H9 (cell line): ENCODE results near the gene MUCL3. TPM values are rescaled to one million over a fixed set of nuclear protein-coding genes. Genes with fewer than 3 reads are reported as not detected.

ENCODE experiments used
- DNase-seq: peaks from one replicate; pipeline ENCODE4 v3.0.0-alpha.2; 2017
- H2AFZ ChIP-seq: one replicate; pipeline ENCODE4 v1.6.1; 2013; ENCODE audit warnings: mild to moderate bottlenecking, low read length, control low read depth, moderate library complexity
- H2AK5ac ChIP-seq: 2 replicates; pipeline ENCODE4 v1.6.1; 2013; ENCODE audit warnings: low read length, control low read depth, mixed read lengths; ENCODE audit not compliant: insufficient read length
- H2BK120ac ChIP-seq: one replicate; pipeline ENCODE4 v1.6.1; 2013; ENCODE audit warnings: low read depth, mild to moderate bottlenecking, low read length, control low read depth, inconsistent platforms; ENCODE audit not compliant: poor library complexity, severe bottlenecking
- H2BK12ac ChIP-seq: 2 replicates; pipeline ENCODE4 v1.6.1; 2013; ENCODE audit warnings: low read length, control low read depth, mixed read lengths, low read depth; ENCODE audit not compliant: insufficient read length
- H2BK15ac ChIP-seq: 2 replicates; pipeline ENCODE4 v1.6.1; 2013; ENCODE audit warnings: low read depth, low read length, control low read depth
- H2BK20ac ChIP-seq: one replicate; pipeline ENCODE4 v1.6.1; 2013; ENCODE audit warnings: low read depth, mild to moderate bottlenecking, low read length, control low read depth, inconsistent platforms; ENCODE audit not compliant: poor library complexity, severe bottlenecking
- H2BK5ac ChIP-seq: 2 replicates; pipeline ENCODE4 v1.6.1; 2013; ENCODE audit warnings: low read length, control low read depth, mixed read lengths; ENCODE audit not compliant: insufficient read length
- H3K14ac ChIP-seq: 2 replicates; pipeline ENCODE4 v1.6.1; 2013; ENCODE audit warnings: low read length, control low read depth; ENCODE audit not compliant: insufficient read depth
- H3K18ac ChIP-seq: 2 replicates; pipeline ENCODE4 v1.6.1; 2013; ENCODE audit warnings: low read depth, mild to moderate bottlenecking, mixed read lengths, low read length, control low read depth; ENCODE audit not compliant: insufficient read length
- H3K23ac ChIP-seq: 2 replicates; pipeline ENCODE4 v1.6.1; 2013; ENCODE audit warnings: low read length, control low read depth, mixed read lengths, low read depth; ENCODE audit not compliant: insufficient read length
- H3K23me2 ChIP-seq: 2 replicates; pipeline ENCODE4 v1.6.1; 2013; ENCODE audit warnings: low read depth, mild to moderate bottlenecking, mixed read lengths, low read length, control low read depth; ENCODE audit not compliant: insufficient read length, poor library complexity, severe bottlenecking
- H3K27ac ChIP-seq: 2 replicates; pipeline ENCODE4 v1.5.1; 2013; ENCODE audit warnings: low read length, control low read depth, mixed read lengths, low read depth; ENCODE audit not compliant: insufficient read length
- H3K27me3 ChIP-seq: 2 replicates; pipeline ENCODE4 v1.6.1; 2013; ENCODE audit warnings: low read length, control low read depth, inconsistent platforms; ENCODE audit not compliant: insufficient read depth
- H3K4ac ChIP-seq: 2 replicates; pipeline ENCODE4 v1.6.1; 2013; ENCODE audit warnings: low read depth, mild to moderate bottlenecking, control low read depth, inconsistent platforms, low read length, moderate library complexity
- H3K4me1 ChIP-seq: 2 replicates; pipeline ENCODE4 v1.6.1; 2013; ENCODE audit warnings: low read length, control low read depth, inconsistent platforms; ENCODE audit not compliant: insufficient read depth
- H3K4me2 ChIP-seq: 2 replicates; pipeline ENCODE4 v1.6.1; 2013; ENCODE audit warnings: low read length, control low read depth, mixed read lengths; ENCODE audit not compliant: insufficient read length, insufficient read depth
- H3K56ac ChIP-seq: 2 replicates; pipeline ENCODE4 v1.6.1; 2013; ENCODE audit warnings: low read depth, mild to moderate bottlenecking, mixed read lengths, low read length, control low read depth; ENCODE audit not compliant: insufficient read length
- H3K79me1 ChIP-seq: 2 replicates; pipeline ENCODE4 v1.6.1; 2013; ENCODE audit warnings: low read depth, mild to moderate bottlenecking, moderate library complexity, low read length, control low read depth, inconsistent platforms; ENCODE audit not compliant: insufficient read depth, poor library complexity, severe bottlenecking
- H3K79me2 ChIP-seq: 2 replicates; pipeline ENCODE4 v1.6.1; 2013; ENCODE audit warnings: low read length, control low read depth, inconsistent platforms; ENCODE audit not compliant: insufficient read depth
- H3K9ac ChIP-seq: 2 replicates; pipeline ENCODE4 v1.6.1; 2013; ENCODE audit warnings: low read length, control low read depth, mixed read lengths; ENCODE audit not compliant: insufficient read length; ENCODE audit errors: extremely low read depth
- H3K9me3 ChIP-seq: one replicate; pipeline ENCODE4 v1.6.1; 2013; ENCODE audit warnings: low read depth, low read length, inconsistent platforms; ENCODE audit not compliant: control insufficient read depth
- H3T11ph ChIP-seq: one replicate; pipeline ENCODE4 v1.6.1; 2013; ENCODE audit warnings: mild to moderate bottlenecking, low read length, control low read depth, inconsistent platforms
- H4K20me1 ChIP-seq: one replicate; pipeline ENCODE4 v1.6.1; 2013; ENCODE audit not compliant: control insufficient read depth, insufficient read length, insufficient read depth
- H4K5ac ChIP-seq: 2 replicates; pipeline ENCODE4 v1.6.1; 2013; ENCODE audit warnings: low read depth, mild to moderate bottlenecking, mixed read lengths, low read length, control low read depth; ENCODE audit not compliant: insufficient read length
- H4K8ac ChIP-seq: replicated peaks from 2 replicates; pipeline ENCODE4 v1.6.1; 2013; ENCODE audit warnings: low read length, control low read depth, mixed read lengths, low read depth; ENCODE audit not compliant: insufficient read length
- H4K91ac ChIP-seq: 2 replicates; pipeline ENCODE4 v1.6.1; 2013; ENCODE audit warnings: low read depth, mild to moderate bottlenecking, moderate library complexity, mixed read lengths, low read length, control low read depth; ENCODE audit not compliant: insufficient read length
- H3K27ac Mint-ChIP-seq, 3 experiments: 2 replicates in 2 of 3; 3 replicates in 1 of 3; pipeline ENCODE4 v1.8.0; 2020 to 2021; ENCODE audit warnings: mixed read lengths in 3 of 3, mild to moderate bottlenecking in 1 of 3, moderate library complexity in 1 of 3
- H3K27me3 Mint-ChIP-seq: 2 replicates; pipeline ENCODE4 v1.8.0; 2021; ENCODE audit warnings: low read depth, mild to moderate bottlenecking, moderate library complexity, mixed read lengths
- H3K36me3 Mint-ChIP-seq, 3 experiments: 2 replicates in 2 of 3; 3 replicates in 1 of 3; pipeline ENCODE4 v1.8.0; 2020 to 2021; ENCODE audit warnings: low read depth in 3 of 3, mixed read lengths in 3 of 3; ENCODE audit not compliant: insufficient read depth in 1 of 3
- H3K4me1 Mint-ChIP-seq, 2 experiments: 2 replicates each; pipeline ENCODE4 v1.8.0; 2020; ENCODE audit warnings: mixed read lengths in 2 of 2
- H3K4me3 Mint-ChIP-seq, 2 experiments: 2 replicates in 1 of 2; 3 replicates in 1 of 2; pipeline ENCODE4 v1.8.0; 2020 to 2021; ENCODE audit warnings: mild to moderate bottlenecking in 2 of 2, mixed read lengths in 2 of 2, moderate library complexity in 1 of 2
- H3K9me3 Mint-ChIP-seq, 2 experiments: 2 replicates in 1 of 2; 3 replicates in 1 of 2; pipeline ENCODE4 v1.8.0; 2020; ENCODE audit warnings: mild to moderate bottlenecking in 2 of 2, mixed read lengths in 2 of 2, moderate library complexity in 1 of 2
- CTCF ChIP-seq: fragments of 200-600 bp; sonication (generic); conservative IDR thresholded peaks from 3 replicates; pipeline ENCODE4 v1.8.0; 2021; ENCODE audit warnings: antibody characterized with exemption, mild to moderate bottlenecking
- WGBS: extraction: QIAGEN DNeasy Blood & Tissue Kit; methylation state at CpG from one replicate; pipeline ENCODE4 v1.1.7; 2013; ENCODE audit warnings: missing lambda C conversion rate, low lambda C conversion rate, mixed read lengths; ENCODE audit not compliant: insufficient read length; ENCODE audit errors: extremely low coverage; 5-methylcytosine and 5-hydroxymethylcytosine counted together
- total RNA-seq: library from RNA; stranded (reverse); gene quantifications from 2 replicates; pipeline ENCODE4 v1.2.1, GENCODE V29; 2021

Gene MUCL3
- total RNA-seq, 1 experiment from 2014 or later: 0.15 TPM

DNA sequence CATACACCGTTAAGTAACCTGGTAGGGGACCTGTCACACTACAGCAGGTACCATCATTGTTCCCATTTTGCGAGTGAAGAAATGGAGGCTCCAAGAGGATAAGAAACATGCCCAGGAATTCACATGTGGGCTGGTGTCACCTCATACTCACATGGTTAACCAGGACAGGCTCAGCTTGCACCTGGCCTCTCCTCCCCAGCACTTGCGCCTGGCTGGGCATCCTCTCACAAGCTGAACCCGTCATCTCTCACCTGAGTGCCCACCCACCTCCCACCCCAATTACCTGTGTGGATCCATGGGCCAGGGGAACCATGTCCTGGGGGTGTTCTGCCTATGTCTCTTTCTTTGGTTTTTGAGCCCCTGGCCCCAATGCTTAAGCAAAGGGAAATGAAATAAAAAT lies 10.3 kb upstream of the MUCL3 start:
- Histone ChIP-seq H3K9me3 (no peaks in the 10 kb centered on the region), H4K91ac (no peak overlapping the region), H2AK5ac (no peak overlapping the region), H3K79me1 (no peaks in the 10 kb centered on the region), H3K23ac (no peak overlapping the region), H4K20me1 (no peaks in the 10 kb centered on the region), H3K18ac (no peak overlapping the region), H3K23me2 (no peaks in the 10 kb centered on the region), H2AFZ (no peak overlapping the region), H2BK15ac (no peak overlapping the region), H2BK5ac (no peak overlapping the region), H3K9ac (no peak overlapping the region), H4K5ac (no peak overlapping the region), H4K8ac (no peak overlapping the region), H3K56ac (no peak overlapping the region), H2BK12ac (no peak overlapping the region), H3K79me2 (no peaks in the 10 kb centered on the region), H3K4me1 (peaks cover 2% of the 10 kb centered on the region; the same call in 1 of the 2 replicates), H3T11ph (no peak overlapping the region), H3K4me2 (no peak overlapping the region), H3K4ac (no peak overlapping the region), H3K14ac (no peak overlapping the region; the same call in 1 of the 2 replicates), H2BK120ac (no peak overlapping the region), H3K27ac (no peak overlapping the region), H2BK20ac (no peak overlapping the region), H3K27me3 (no peaks in the 10 kb centered on the region; the same call in 1 of the 2 replicates)
- peak overlapping the region in 1 of 3 experiments; percentile 57; a peak in 1 of 7 replicates for H3K27ac Mint-ChIP-seq
- no peak overlapping the region for H3K4me3 Mint-ChIP-seq
- peaks cover 2 to 8% of the 10 kb centered on the region in 2 experiments; a peak in 2 of 4 replicates for H3K4me1 Mint-ChIP-seq
- no peaks in the 10 kb centered on the region; the same call in 1 of the 2 replicates for H3K27me3 Mint-ChIP-seq
- no peak for TF ChIP-seq CTCF
- H3K9me3 Mint-ChIP-seq: peaks cover 13 to 14% of the 10 kb centered on the region in 2 experiments; a peak in 4 of 5 replicates
- no CpG with 5 or more reads among the region's 4 CpGs for WGBS
- H3K36me3 Mint-ChIP-seq: peaks cover 27 to 37% (median 33%) of the 10 kb centered on the region in 3 experiments
- DNase-seq: no peak
